ENCODE data around the gene PHF13.

- TF ChIP-seq CTCF (IDR thresholded peaks at IDR 0.05; ENCODE audit: low read length): no peak
- no peak for TF ChIP-seq EZH2 (optimal IDR thresholded peaks at IDR 0.05; ENCODE audit: low read depth, low read length)
Observed at GRCh38 chr1:6631058-6631457, 17.5 kb downstream of the PHF13 start.
